HG02852 (cell line): ENCODE data around the gene PCK1.

ENCODE experiments used
- ATAC-seq: cut with Tn5 transposase; IDR thresholded peaks from one replicate; pipeline ENCODE4 v1.9.1; 2021; ENCODE audit warnings: mild to moderate bottlenecking, moderate library complexity; ENCODE audit not compliant: unreplicated experiment

PCK1 gene

GRCh38 chr20:57536120-57536708, 24.7 kb upstream of the PCK1 start:
- no peak for ATAC-seq

GRCh38 chr20:57536771-57537724, 23.9 kb upstream of the PCK1 start:
- no peak for ATAC-seq

- no peak for ATAC-seq
Observed at GRCh38 chr20:57537822-57538221, 23.1 kb upstream of the PCK1 start.

- no peak for ATAC-seq
Observed at GRCh38 chr20:57539889-57540288, 21.0 kb upstream of the PCK1 start.

- no peak for ATAC-seq
Observed at GRCh38 chr20:57540890-57541580, 19.9 kb upstream of the PCK1 start.

GRCh38 chr20:57543754-57544153, 17.2 kb upstream of the PCK1 start:
- no peak for ATAC-seq

GRCh38 chr20:57544838-57545564, 15.9 kb upstream of the PCK1 start:
- no peak for ATAC-seq

GRCh38 chr20:57545927-57546662, 14.8 kb upstream of the PCK1 start:
- ATAC-seq, result no peak

- no peak for ATAC-seq
Observed at GRCh38 chr20:57546956-57547649, 13.8 kb upstream of the PCK1 start.

- ATAC-seq, result no peak
Observed at GRCh38 chr20:57548177-57549058, 12.5 kb upstream of the PCK1 start.

- no peak for ATAC-seq
Observed at GRCh38 chr20:57552471-57552870, 8.4 kb upstream of the PCK1 start.

- ATAC-seq, result no peak
Observed at GRCh38 chr20:57553376-57554018, 7.4 kb upstream of the PCK1 start.

GRCh38 chr20:57555457-57556184, 5.3 kb upstream of the PCK1 start:
- no peak for ATAC-seq

GRCh38 chr20:57556980-57557274, 4.0 kb upstream of the PCK1 start:
- no peak for ATAC-seq

- ATAC-seq, result no peak
Observed at GRCh38 chr20:57557926-57558613, 2.8 kb upstream of the PCK1 start.

GRCh38 chr20:57558614-57559288, 2.2 kb upstream of the PCK1 start:
- no peak for ATAC-seq

GRCh38 chr20:57559289-57559634, 1.6 kb upstream of the PCK1 start:
- no peak for ATAC-seq
